ENCODE data around the gene SLC6A18. TPM values are rescaled to one million over a fixed set of nuclear protein-coding genes. Genes with fewer than 3 reads are reported as not detected.
A peak's percentile ranks its signal among the peaks of the same experiment; 100 is the strongest.

The SLC6A18 gene
- total RNA-seq, 2 donors from 2014 or later, result not detected

- Histone ChIP-seq H3K9me3 (no peaks in the 10 kb centered on the region), H3K4me1 (peaks cover 19% of the 10 kb centered on the region), H3K4me3 (no peak overlapping the region), H3K27me3 (no peaks in the 10 kb centered on the region), H3K36me3 (replicated peaks in 1 of 2; ENCODE audit: insufficient read depth in 1 of 2, low read depth in 2 of 2) (no peaks in the 10 kb centered on the region), H3K27ac (no peak overlapping the region)
- WGBS, 2 donors, result 84 to 89% methylated on average over 10 to 18 of the region's 26 CpGs
- DNase-seq (no peak), ATAC-seq (no peak)
- intact Hi-C loops (cut with DNase I), result no loop called here
- no peak for TF ChIP-seq CTCF (IDR thresholded peaks at IDR 0.05)
- TF ChIP-seq POLR2A (IDR thresholded peaks at IDR 0.05), result no peak
Observed at GRCh38 chr5:1202026-1202797, 23.0 kb upstream of the SLC6A18 start.

GRCh38 chr5:1202798-1203185 is 22.4 kb upstream of the SLC6A18 start:
- Histone ChIP-seq H3K27me3 (no peaks in the 10 kb centered on the region), H3K27ac (no peak overlapping the region), H3K36me3 (replicated peaks in 1 of 2; ENCODE audit: insufficient read depth in 1 of 2, low read depth in 2 of 2) (no peaks in the 10 kb centered on the region), H3K9me3 (no peaks in the 10 kb centered on the region), H3K4me3 (no peak overlapping the region), H3K4me1 (peaks cover 19% of the 10 kb centered on the region)
- TF ChIP-seq POLR2A (IDR thresholded peaks at IDR 0.05) (no peak), CTCF (IDR thresholded peaks at IDR 0.05) (no peak)
- intact Hi-C loops (cut with DNase I), result no loop called here
- 80 to 87% methylated on average over 7 of the region's 7 CpGs for WGBS, 2 donors
- no peak for ATAC-seq
- DNase-seq, result no peak

GRCh38 chr5:1203311-1203967 is 21.7 kb upstream of the SLC6A18 start:
- H3K4me3 ChIP-seq, result no peak overlapping the region
- no peaks in the 10 kb centered on the region for H3K36me3 ChIP-seq (replicated peaks in 1 of 2; ENCODE audit: insufficient read depth in 1 of 2, low read depth in 2 of 2)
- intact Hi-C loops (cut with DNase I), result no loop called here
- no peak overlapping the region for H3K27ac ChIP-seq
- ATAC-seq (no peak), DNase-seq (no peak)
- WGBS, 2 donors, result 83 to 91% methylated on average over 4 to 24 of the region's 24 CpGs
- H3K27me3 ChIP-seq, result no peaks in the 10 kb centered on the region
- no peaks in the 10 kb centered on the region for H3K9me3 ChIP-seq
- H3K4me1 ChIP-seq, result peaks cover 19% of the 10 kb centered on the region
- TF ChIP-seq CTCF (IDR thresholded peaks at IDR 0.05) (no peak), POLR2A (IDR thresholded peaks at IDR 0.05) (no peak)

- Histone ChIP-seq H3K9me3 (no peaks in the 10 kb centered on the region), H3K27ac (peak overlapping the region in 3 of 4 donors; percentile 56 to 78 (median 67)), H3K36me3 (replicated peaks in 1 of 2; ENCODE audit: insufficient read depth in 1 of 2, low read depth in 2 of 2) (no peaks in the 10 kb centered on the region), H3K4me3 (no peak overlapping the region), H3K27me3 (no peaks in the 10 kb centered on the region), H3K4me1 (peaks cover 19% of the 10 kb centered on the region)
- TF ChIP-seq CTCF (IDR thresholded peaks at IDR 0.05), result no peak
- no peak for TF ChIP-seq POLR2A (IDR thresholded peaks at IDR 0.05)
- ATAC-seq (no peak), DNase-seq (no peak)
- 73 to 75% methylated on average over 5 to 24 of the region's 25 CpGs for WGBS, 2 donors
- intact Hi-C loops (cut with DNase I), result no loop called here
Observed at GRCh38 chr5:1203968-1204692, 21.1 kb upstream of the SLC6A18 start.
